ENCODE measurements around the gene DLL4.
A peak's percentile ranks its signal among the peaks of the same experiment; 100 is the strongest.

Gene DLL4

DNA sequence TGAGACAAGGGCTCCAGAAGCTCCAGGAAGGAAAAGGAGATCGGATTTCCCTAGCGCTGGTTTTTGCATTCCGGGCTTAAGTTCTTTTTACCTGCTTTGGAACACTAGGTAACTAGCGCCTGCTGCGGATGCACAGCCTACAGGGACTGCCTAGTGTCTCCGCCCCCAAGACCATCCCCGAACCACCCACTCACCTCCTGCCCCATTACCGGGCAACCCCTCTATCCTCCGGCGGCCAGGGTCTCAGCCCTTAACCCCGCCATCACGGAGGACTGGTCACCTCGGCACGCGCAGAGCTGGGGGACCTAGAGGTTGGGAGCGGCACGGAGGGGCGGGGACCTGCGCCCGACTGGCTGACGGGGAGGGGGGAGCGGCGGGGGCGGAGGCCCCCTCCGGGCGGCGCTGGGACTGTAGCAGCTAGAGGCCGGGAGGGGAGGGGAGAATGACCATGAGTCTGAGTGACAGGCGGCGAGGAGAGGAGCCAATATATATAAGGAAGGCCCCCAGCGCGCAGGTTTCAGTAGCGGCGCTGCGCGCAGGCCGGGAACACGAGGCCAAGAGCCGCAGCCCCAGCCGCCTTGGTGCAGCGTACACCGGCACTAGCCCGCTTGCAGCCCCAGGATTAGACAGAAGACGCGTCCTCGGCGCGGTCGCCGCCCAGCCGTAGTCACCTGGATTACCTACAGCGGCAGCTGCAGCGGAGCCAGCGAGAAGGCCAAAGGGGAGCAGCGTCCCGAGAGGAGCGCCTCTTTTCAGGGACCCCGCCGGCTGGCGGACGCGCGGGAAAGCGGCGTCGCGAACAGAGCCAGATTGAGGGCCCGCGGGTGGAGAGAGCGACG, at the start of gene DLL4:
Gene DLL4 (plus strand): TSS at position 520 of the 839 bp plus-strand sequence. CDS start 329 bp downstream, outside the sequence.
- peak; percentile 20 for ATAC-seq
- peak; percentile 40 for DNase-seq

- DNase-seq (no peak), ATAC-seq (peak; percentile 25)
Observed at GRCh38 chr15:40879609-40880008, 49.5 kb upstream of the DLL4 start.

DNA sequence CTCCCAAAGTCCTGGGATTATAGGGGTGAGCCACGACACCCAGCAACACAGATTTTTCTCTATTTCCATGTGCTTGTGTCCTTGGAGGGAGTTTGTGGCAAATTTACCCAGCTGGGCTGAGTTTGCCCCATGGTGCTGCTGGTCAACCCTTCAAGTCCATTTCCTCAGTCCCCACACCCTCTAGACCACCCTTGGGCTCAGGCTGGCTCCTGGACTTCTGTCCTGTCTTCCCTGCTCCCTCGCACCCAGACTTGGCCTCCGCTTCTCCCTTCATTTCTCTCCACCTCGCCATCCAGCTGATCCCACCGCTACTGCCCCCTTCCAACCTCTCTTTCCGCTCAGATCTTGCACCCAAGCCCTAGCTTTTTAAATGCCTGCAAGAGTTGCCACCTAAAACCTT, 47.8 kb upstream of the DLL4 start:
- ATAC-seq (no peak), DNase-seq (no peak)

GRCh38 chr15:40886586-40886985, 42.6 kb upstream of the DLL4 start:
- ATAC-seq = no peak

DNA sequence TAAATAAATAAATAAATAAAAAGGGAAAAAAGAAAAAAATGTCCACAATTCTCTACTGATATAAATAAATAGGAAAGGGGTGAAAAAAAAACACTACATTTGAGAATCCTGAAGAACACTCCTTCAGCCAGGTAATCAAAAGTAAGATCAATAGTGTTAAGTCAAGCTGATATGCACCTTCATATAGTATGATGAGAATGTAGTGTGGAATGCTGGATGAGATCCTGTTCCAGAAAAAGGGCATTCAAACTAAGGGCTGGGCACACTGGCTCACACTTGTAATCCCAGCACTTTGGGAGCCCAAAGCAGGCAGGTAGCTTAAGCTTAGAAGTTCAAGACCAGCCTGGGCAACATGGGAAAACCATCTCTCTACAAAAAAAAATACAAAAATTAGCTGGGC, 40.0 kb upstream of the DLL4 start:
- ATAC-seq (no peak), DNase-seq (no peak)

More at GRCh38 chr15:40886586-40886985, 42.6 kb upstream of the DLL4 start:
- DNase-seq = no peak

GRCh38 chr15:40891138-40891537, 38.0 kb upstream of the DLL4 start:
- no peak for DNase-seq
- no peak for ATAC-seq

GRCh38 chr15:40891810-40892446, 37.2 kb upstream of the DLL4 start:
- peak; percentile 37 for DNase-seq

DNA sequence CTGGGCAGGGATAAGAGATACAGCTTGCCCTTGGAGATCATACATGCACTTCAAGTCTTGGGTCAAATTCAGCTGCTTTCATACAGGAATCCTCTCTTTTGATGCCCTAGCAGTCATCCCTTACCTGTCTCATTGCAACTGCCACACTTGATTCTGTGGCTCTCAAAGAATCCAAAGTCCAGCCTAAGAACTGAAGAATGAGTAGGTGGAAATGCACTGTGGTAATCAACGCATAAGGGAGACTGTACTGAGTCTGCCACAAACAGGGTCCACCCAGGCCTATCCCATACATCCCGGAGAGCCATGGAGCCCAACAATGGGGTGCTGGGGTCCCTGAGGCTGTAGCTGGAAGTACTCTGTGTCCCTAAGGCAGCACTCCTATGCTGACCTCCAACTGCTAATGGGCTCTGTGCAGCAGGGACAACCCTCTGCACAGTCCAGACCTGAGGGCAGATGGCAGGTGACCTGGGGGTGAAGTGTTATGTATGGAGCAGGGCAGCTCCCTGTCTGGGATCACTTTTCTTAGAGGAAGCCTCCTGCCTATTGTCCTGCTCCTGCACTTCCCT, 36.6 kb upstream of the DLL4 start:
- DNase-seq (no peak), ATAC-seq (no peak)

More at GRCh38 chr15:40891810-40892446, 37.2 kb upstream of the DLL4 start:
- no peak for ATAC-seq

- no peak for ATAC-seq
- no peak for DNase-seq
Observed at GRCh38 chr15:40893019-40893670, 36.0 kb upstream of the DLL4 start.

DNA sequence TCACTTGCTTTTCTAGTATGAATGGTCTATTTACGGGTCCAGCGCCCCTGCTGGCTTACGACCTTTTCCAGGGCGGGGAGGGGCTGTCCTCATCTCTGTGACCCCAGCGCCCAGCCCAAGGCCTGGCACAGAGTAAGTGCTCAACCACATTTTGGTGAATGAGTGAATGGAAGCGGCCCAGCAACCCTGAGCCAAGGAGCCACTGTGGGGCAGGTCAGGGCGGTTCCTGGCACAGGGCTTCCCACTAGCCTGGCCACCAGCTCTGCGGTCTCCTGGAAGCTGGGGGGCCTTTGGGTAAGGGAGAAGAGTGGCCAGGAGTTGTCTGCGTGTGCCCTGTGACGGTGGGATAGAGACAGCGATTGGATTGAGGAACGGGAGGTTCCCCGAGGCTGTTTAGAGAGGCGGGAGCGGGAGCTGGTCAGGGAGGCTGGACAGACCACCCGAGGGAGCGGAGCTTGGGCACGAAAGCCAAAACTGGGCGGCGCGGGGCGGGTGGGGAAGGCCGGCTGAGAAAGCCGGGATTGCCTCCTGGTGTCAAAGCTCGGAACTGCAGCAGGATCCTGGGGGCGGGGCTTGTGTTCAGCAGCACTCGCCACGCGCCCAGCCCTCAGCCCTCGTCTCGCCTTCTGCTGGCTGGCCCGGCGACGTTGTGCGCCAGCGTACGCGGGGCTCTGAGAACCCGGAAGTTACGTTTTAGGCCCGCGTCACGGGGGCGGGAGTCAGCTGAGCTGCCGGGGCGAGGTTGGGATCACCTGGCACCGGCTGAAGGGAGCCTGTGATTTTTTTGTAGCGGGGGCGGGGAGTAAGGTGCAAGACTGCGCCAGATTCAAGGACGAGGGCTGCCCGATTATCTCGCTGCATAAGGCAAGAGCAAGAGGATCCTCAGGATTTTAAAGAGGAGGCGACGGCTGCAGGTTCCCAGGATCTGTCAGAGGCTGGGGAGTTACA, 35.1 kb upstream of the DLL4 start, which contains the start of gene VPS18:
Gene VPS18 (plus strand): TSS at position 718 of the 948 bp plus-strand sequence. CDS start 319 bp downstream, outside the sequence.
- peak; percentile 100 for DNase-seq
- peak; percentile 97 for ATAC-seq

DNA sequence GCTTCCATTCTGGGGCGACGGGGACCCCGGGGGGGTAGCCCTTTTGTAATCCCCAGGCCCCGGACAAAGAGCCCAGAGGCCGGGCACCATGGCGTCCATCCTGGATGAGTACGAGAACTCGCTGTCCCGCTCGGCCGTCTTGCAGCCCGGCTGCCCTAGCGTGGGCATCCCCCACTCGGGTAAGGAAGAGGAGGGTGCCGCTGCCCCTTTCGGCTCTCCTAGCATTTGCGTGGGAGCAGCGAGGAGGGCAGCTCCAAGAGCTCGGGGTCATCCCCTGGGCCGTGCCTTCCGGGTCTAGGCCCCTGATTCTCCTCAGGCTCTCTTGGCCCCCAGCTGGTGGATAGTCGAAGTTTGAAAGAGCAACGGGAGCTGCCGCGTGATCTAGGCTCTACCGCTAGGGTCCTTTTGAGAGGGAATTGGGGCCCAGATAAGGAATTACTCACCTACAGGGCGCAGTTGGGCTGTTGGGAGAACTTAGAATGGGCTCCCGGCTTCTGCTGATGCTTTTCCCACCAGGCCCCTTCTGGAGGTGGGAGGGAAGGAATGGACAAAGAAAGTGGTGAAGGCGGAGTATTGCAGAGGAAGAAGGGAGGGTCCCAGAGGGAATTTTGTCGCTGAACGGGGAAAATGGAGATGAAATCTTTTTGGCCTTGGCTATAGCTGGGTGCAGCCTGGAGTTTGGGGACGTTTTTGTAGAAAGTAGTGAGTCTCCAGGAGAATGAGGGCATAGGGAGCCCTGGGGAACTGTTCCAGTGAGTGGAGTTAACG, 34.3 kb upstream of the DLL4 start:
- DNase-seq (peak; percentile 64), ATAC-seq (peak; percentile 67)

DNA sequence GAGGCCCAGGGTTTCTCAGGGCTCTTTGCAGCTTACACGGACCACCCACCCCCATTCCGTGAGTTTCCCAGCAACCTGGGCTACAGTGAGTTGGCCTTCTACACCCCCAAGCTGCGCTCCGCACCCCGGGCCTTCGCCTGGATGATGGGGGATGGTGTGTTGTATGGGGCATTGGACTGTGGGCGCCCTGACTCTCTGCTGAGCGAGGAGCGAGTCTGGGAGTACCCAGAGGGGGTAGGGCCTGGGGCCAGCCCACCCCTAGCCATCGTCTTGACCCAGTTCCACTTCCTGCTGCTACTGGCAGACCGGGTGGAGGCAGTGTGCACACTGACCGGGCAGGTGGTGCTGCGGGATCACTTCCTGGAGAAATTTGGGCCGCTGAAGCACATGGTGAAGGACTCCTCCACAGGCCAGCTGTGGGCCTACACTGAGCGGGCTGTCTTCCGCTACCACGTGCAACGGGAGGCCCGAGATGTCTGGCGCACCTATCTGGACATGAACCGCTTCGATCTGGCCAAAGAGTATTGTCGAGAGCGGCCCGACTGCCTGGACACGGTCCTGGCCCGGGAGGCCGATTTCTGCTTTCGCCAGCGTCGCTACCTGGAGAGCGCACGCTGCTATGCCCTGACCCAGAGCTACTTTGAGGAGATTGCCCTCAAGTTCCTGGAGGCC, 29.5 kb upstream of the DLL4 start:
- DNase-seq = no peak
- no peak for ATAC-seq

- ATAC-seq (no peak), DNase-seq (no peak)
Observed at GRCh38 chr15:40900256-40901052, 28.7 kb upstream of the DLL4 start.

- DNase-seq (no peak), ATAC-seq (no peak)
Observed at GRCh38 chr15:40901053-40901443, 28.1 kb upstream of the DLL4 start.

- ATAC-seq (no peak), DNase-seq (no peak)
Observed at GRCh38 chr15:40902605-40903561, 26.3 kb upstream of the DLL4 start.

DNA sequence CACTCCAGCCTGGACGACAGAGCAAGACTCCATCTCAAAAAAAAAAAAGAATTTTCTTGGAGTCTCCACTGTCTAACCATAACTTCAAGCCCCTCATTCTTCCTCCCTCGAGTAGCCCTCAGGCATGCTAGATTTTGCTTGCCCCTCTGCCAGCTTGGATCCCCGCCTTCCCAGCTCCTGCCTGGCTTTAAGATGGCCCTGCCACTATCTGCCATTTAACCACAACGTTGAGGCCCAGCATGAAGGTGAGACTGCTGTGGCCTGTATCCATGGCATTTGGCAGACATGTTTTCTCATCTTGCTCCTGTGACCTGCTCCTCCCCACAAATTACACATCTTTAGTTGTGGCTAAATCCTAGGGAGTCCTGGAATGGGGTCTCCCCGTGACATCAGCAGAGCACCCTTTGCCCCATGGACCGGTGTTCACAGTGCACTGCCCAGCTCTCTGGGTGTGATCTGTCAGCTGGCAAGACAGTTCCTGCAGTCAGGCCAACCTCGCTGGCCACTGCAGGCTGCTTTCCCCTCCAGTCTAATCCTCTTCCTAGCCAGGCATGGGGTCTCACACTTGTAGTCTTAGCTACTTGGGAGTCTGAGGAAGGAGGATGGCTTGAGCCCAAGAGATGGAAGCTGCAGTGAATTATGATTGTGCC, 24.5 kb upstream of the DLL4 start:
- no peak for DNase-seq
- no peak for ATAC-seq
